Measurements from ENCODE around the gene SCN8A.
"Not testable (repeated sequence)": the region's sequence is repeated elsewhere in the genome, so short reads cannot be mapped to it uniquely, and the experiment has no call there.

Gene SCN8A

DNA sequence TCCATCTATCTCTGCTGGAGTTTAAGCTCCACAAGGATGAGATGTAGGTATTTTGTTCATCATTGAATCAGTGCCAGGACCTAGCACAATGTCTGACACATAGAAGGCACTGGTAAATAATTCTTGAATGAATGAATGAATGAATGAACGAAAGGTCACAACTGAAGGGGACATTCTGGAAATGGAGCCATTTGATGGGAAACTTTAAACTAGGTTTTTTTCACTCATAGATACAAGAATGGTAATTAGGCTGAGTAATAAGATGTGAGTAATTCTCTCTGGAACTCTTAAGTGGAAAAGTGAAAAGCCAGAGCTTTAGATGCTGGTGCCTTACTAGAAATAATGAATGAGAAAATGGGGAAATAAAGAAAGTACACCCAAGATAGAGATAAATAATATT lies 44.3 kb downstream of the SCN8A start:
- no peak for TF ChIP-seq CTCF (conservative IDR thresholded peaks at IDR 0.05; ENCODE audit: low read depth, low read length)
- no peak for DNase-seq (ENCODE audit: low read depth)
- no peak overlapping the region for H3K4me3 ChIP-seq (ENCODE audit: low read length)

GRCh38 chr12:51636581-51636980 lies 45.5 kb downstream of the SCN8A start:
- H3K4me3 ChIP-seq (ENCODE audit: low read length) = no peak overlapping the region
- no peak for TF ChIP-seq CTCF (conservative IDR thresholded peaks at IDR 0.05; ENCODE audit: low read depth, low read length)
- no peak for DNase-seq (ENCODE audit: low read depth)

GRCh38 chr12:51636986-51637385 lies 46.0 kb downstream of the SCN8A start:
- no peak for TF ChIP-seq CTCF (conservative IDR thresholded peaks at IDR 0.05; ENCODE audit: low read depth, low read length)
- H3K4me3 ChIP-seq (ENCODE audit: low read length) = no peak overlapping the region
- DNase-seq (ENCODE audit: low read depth) = no peak

GRCh38 chr12:51639361-51639760 lies 48.3 kb downstream of the SCN8A start:
- no peak for TF ChIP-seq CTCF (conservative IDR thresholded peaks at IDR 0.05; ENCODE audit: low read depth, low read length)
- no peak overlapping the region for H3K4me3 ChIP-seq (ENCODE audit: low read length)
- no peak for DNase-seq (ENCODE audit: low read depth)

DNA sequence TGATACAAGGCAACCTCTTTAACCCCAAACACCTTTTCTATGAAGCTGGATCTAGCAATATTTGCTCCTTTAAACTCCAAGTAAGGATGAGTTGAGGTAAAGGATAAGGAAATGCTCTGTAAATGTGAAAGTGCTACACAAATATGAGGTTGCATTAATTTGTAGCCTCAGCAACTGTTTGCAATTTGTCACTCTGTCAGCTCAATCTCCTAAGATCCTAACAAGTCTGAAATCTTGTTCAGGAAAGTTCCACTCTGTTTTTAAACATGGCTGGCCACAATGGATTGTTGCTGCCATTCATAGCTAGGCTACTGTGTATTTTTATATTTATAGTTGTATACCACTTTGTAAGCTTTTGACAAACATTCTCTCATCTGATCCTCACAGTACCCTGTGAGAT lies 51.3 kb downstream of the SCN8A start:
- no peak for TF ChIP-seq CTCF (conservative IDR thresholded peaks at IDR 0.05; ENCODE audit: low read depth, low read length)
- H3K4me3 ChIP-seq (ENCODE audit: low read length) = no peak overlapping the region
- DNase-seq (ENCODE audit: low read depth) = no peak

DNA sequence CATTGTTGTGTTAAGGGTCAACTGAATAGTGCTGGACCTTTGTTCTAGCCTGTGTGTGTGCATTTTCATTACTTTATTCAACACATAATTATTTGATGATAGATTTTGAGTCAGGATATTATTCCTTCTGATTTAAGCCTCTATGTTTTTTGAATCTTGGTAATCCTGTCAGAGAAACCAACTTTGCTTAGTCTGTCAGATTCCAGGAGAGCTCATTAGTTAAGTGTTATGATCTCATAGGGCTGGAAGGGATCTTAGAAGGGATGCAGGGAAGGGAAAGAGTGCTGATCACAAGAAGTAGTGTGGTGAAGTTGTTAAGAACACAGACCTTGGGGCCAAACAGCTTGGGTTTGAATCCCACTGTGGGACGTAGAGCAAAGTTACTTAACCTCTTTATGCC lies 52.9 kb downstream of the SCN8A start:
- no peak for TF ChIP-seq CTCF (conservative IDR thresholded peaks at IDR 0.05; ENCODE audit: low read depth, low read length)
- H3K4me3 ChIP-seq (ENCODE audit: low read length) = no peak overlapping the region
- DNase-seq (ENCODE audit: low read depth) = peak; percentile 25

GRCh38 chr12:51644691-51645090 lies 53.7 kb downstream of the SCN8A start:
- H3K4me3 ChIP-seq (ENCODE audit: low read length); DNase-seq (ENCODE audit: low read depth): not testable (repeated sequence)

- no peak for DNase-seq (ENCODE audit: low read depth)
- no peak overlapping the region for H3K4me3 ChIP-seq (ENCODE audit: low read length)
- no peak for TF ChIP-seq CTCF (conservative IDR thresholded peaks at IDR 0.05; ENCODE audit: low read depth, low read length)
Measured at GRCh38 chr12:51645961-51646360, 54.9 kb downstream of the SCN8A start.

Measured in retinal pigment epithelial cell (primary cell).